H1 (cell line): Measurements from ENCODE around the gene CLEC7A. TPM values are rescaled to one million over a fixed set of nuclear protein-coding genes. Genes with fewer than 3 reads are reported as not detected.

ENCODE experiments used
- CTCF ChIA-PET: fragments of 300-600 bp; sonication (Branson Sonifier 250); formaldehyde crosslinking; loops from one replicate; lab custom pipeline; 2021; ENCODE audit not compliant: partially characterized antibody; lab: Charles Lee
- POLR2A ChIA-PET: fragments of 300-600 bp; sonication (Branson Sonifier 250); formaldehyde crosslinking; loops from one replicate; lab custom pipeline; 2021; ENCODE audit warnings: inconsistent platforms; ENCODE audit not compliant: partially characterized antibody; lab: Charles Lee
- DNase-seq, 2 experiments: peaks; one replicate each; pipeline versions ENCODE4 v3.0.0 to v3.0.0-alpha.2; 2010 to 2022; ENCODE audit warnings: low spot score in 2 of 2, low read depth in 1 of 2, mixed read lengths in 1 of 2
- FAIRE-seq: peaks from 2 replicates; lab custom pipeline; 2011; peaks lifted over from hg19 to GRCh38; lab: Jason Lieb, UNC
- H2AFZ ChIP-seq: 2 replicates; pipeline ENCODE4 v1.8.1; 2012; ENCODE audit warnings: low read length, inconsistent platforms
- H2AK5ac ChIP-seq: 2 replicates; pipeline ENCODE4 v1.6.1; 2013; ENCODE audit warnings: low read depth, low read length
- H2BK120ac ChIP-seq: replicated peaks from 2 replicates; pipeline ENCODE3; 2013; ENCODE audit warnings: low read depth, low read length, inconsistent platforms
- H2BK12ac ChIP-seq: 2 replicates; pipeline ENCODE4 v1.6.1; 2013; ENCODE audit warnings: low read depth, low read length
- H2BK15ac ChIP-seq: 2 replicates; pipeline ENCODE4 v1.6.1; 2013; ENCODE audit warnings: low read length
- H2BK20ac ChIP-seq: 2 replicates; pipeline ENCODE4 v1.6.1; 2013; ENCODE audit warnings: low read length
- H2BK5ac ChIP-seq: 2 replicates; pipeline ENCODE4 v1.6.1; 2013; ENCODE audit warnings: low read depth, low read length
- H3K14ac ChIP-seq: 2 replicates; pipeline ENCODE4 v1.6.1; 2013; ENCODE audit warnings: inconsistent platforms; ENCODE audit not compliant: insufficient read length
- H3K18ac ChIP-seq: 2 replicates; pipeline ENCODE4 v1.6.1; 2013; ENCODE audit warnings: low read length; ENCODE audit errors: extremely low read depth
- H3K23ac ChIP-seq: 2 replicates; pipeline ENCODE4 v1.6.1; 2013; ENCODE audit warnings: inconsistent platforms; ENCODE audit not compliant: insufficient read length
- H3K23me2 ChIP-seq: 2 replicates; pipeline ENCODE4 v1.6.1; 2013; ENCODE audit warnings: low read depth, low read length
- H3K27ac ChIP-seq: 2 replicates; pipeline ENCODE4 v1.6.1; 2011; ENCODE audit warnings: low read depth, low read length, inconsistent platforms
- H3K27me3 ChIP-seq, 4 experiments: replicated peaks in 1 of 4; 1 replicate in 1 of 4; 2 replicates in 3 of 4; pipeline versions ENCODE4 v1.6.1 to v1.8.1; 2011 to 2013; ENCODE audit warnings: low read length in 3 of 4, mild to moderate bottlenecking in 3 of 4, inconsistent platforms in 2 of 4, mixed read lengths in 2 of 4, moderate library complexity in 1 of 4; ENCODE audit not compliant: control insufficient read depth in 3 of 4, insufficient read depth in 3 of 4; ENCODE audit errors: extremely low read depth in 1 of 4
- H3K36me3 ChIP-seq, 4 experiments: 2 replicates each; pipeline versions ENCODE4 v1.6.1 to v1.8.1; 2011 to 2013; ENCODE audit warnings: mild to moderate bottlenecking in 4 of 4, low read length in 3 of 4, moderate library complexity in 2 of 4, control low read depth in 1 of 4, inconsistent platforms in 1 of 4; ENCODE audit not compliant: insufficient read depth in 4 of 4, control insufficient read depth in 2 of 4
- H3K4ac ChIP-seq: replicated peaks from 2 replicates; pipeline ENCODE3; 2013; ENCODE audit warnings: low read length, low read depth, mixed read lengths, inconsistent platforms; ENCODE audit not compliant: insufficient read length
- H3K4me1 ChIP-seq, 4 experiments: replicated peaks in 1 of 4; 1 replicate in 1 of 4; 2 replicates in 3 of 4; pipeline versions ENCODE4 v1.6.1 to v1.8.1; 2011 to 2013; ENCODE audit warnings: low read length in 3 of 4, inconsistent platforms in 2 of 4, mixed read lengths in 1 of 4; ENCODE audit not compliant: insufficient read depth in 4 of 4, control insufficient read depth in 3 of 4
- H3K4me2 ChIP-seq, 2 experiments: 2 replicates each; pipeline versions ENCODE4 v1.6.1 to v1.8.1; 2011 to 2013; ENCODE audit warnings: low read depth in 2 of 2, low read length in 2 of 2, control low read depth in 1 of 2, inconsistent platforms in 1 of 2, mild to moderate bottlenecking in 1 of 2; ENCODE audit not compliant: insufficient read depth in 1 of 2
- H3K4me3 ChIP-seq, 4 experiments: fragments of 200-600, 300-600 bp in 1 of 4; sonication (generic), shearing (Covaris generic), sonication (Bioruptor Twin) in 1 of 4; 2 replicates each; pipeline versions ENCODE4 v1.5.1 to v1.8.1; 2011 to 2016; ENCODE audit warnings: low read length in 4 of 4, low read depth in 3 of 4, control low read depth in 2 of 4, inconsistent platforms in 2 of 4, mild to moderate bottlenecking in 2 of 4, mixed read lengths in 1 of 4, moderate library complexity in 1 of 4; ENCODE audit not compliant: insufficient read depth in 2 of 4; ENCODE audit errors: extremely low read depth in 1 of 4
- H3K56ac ChIP-seq: replicated peaks from 2 replicates; pipeline ENCODE3; 2013; ENCODE audit warnings: low read depth, mild to moderate bottlenecking, mixed read lengths, low read length, inconsistent platforms; ENCODE audit not compliant: insufficient read length
- H3K79me1 ChIP-seq: 2 replicates; pipeline ENCODE4 v1.6.1; 2013; ENCODE audit warnings: low read depth, low read length, control low read depth
- H3K79me2 ChIP-seq, 2 experiments: 2 replicates each; pipeline versions ENCODE4 v1.6.1 to v1.8.1; 2012 to 2013; ENCODE audit warnings: low read length in 2 of 2, mild to moderate bottlenecking in 2 of 2, inconsistent platforms in 1 of 2; ENCODE audit not compliant: insufficient read depth in 2 of 2, control insufficient read depth in 1 of 2
- H3K9ac ChIP-seq, 4 experiments: replicated peaks in 1 of 4; 1 replicate in 1 of 4; 2 replicates in 3 of 4; pipeline versions ENCODE4 v1.6.1 to v1.8.1; 2011 to 2013; ENCODE audit warnings: low read depth in 3 of 4, low read length in 3 of 4, control low read depth in 2 of 4, mild to moderate bottlenecking in 2 of 4, moderate library complexity in 2 of 4, inconsistent platforms in 1 of 4; ENCODE audit errors: extremely low read depth in 1 of 4
- H3K9me3 ChIP-seq, 2 experiments: 2 replicates each; pipeline versions ENCODE4 v1.6.1 to v1.8.1; 2012 to 2013; ENCODE audit warnings: mild to moderate bottlenecking in 2 of 2, moderate library complexity in 2 of 2, control low read depth in 1 of 2, inconsistent platforms in 1 of 2, low read depth in 1 of 2, low read length in 1 of 2, mixed read lengths in 1 of 2; ENCODE audit not compliant: insufficient read depth in 2 of 2
- H4K20me1 ChIP-seq, 2 experiments: replicated peaks in 1 of 2; 2 replicates each; pipeline versions ENCODE3 to v1.8.1; 2011 to 2013; ENCODE audit warnings: inconsistent platforms in 2 of 2, low read length in 2 of 2, mild to moderate bottlenecking in 1 of 2; ENCODE audit not compliant: insufficient read depth in 2 of 2, control insufficient read depth in 1 of 2
- H4K5ac ChIP-seq: 2 replicates; pipeline ENCODE4 v1.6.1; 2013; ENCODE audit warnings: low read length, low read depth, mixed read lengths, inconsistent platforms; ENCODE audit not compliant: insufficient read length
- H4K8ac ChIP-seq: 2 replicates; pipeline ENCODE4 v1.8.0; 2013; ENCODE audit warnings: mild to moderate bottlenecking, moderate library complexity, low read length, inconsistent platforms; ENCODE audit not compliant: insufficient read depth; ENCODE audit errors: extremely low read depth
- H4K91ac ChIP-seq: replicated peaks from 2 replicates; pipeline ENCODE3; 2013; ENCODE audit warnings: low read length, mixed read lengths, inconsistent platforms; ENCODE audit not compliant: insufficient read length
- CHD2 ChIP-seq: IDR thresholded peaks from 2 replicates; pipeline ENCODE4 v1.6.1; 2012; ENCODE audit warnings: low read length, improper control_type of control experiment
- FOSL1 ChIP-seq: IDR thresholded peaks from 2 replicates; pipeline ENCODE4 v1.6.1; 2011; ENCODE audit warnings: mild to moderate bottlenecking, low read depth, low read length, moderate library complexity; ENCODE audit not compliant: insufficient read depth
- HDAC6 ChIP-seq: IDR thresholded peaks from one replicate; pipeline ENCODE4 v1.7.1; 2012; ENCODE audit warnings: low read depth, mild to moderate bottlenecking, inconsistent platforms, low read length, moderate library complexity
- JUND ChIP-seq: IDR thresholded peaks from 2 replicates; pipeline ENCODE4 v1.6.1; 2011; ENCODE audit warnings: mild to moderate bottlenecking, improper control_type of control experiment, low read length
- KDM1A ChIP-seq: fragments of 200-600, 300-600 bp; sonication (generic); IDR thresholded peaks from 2 replicates; pipeline ENCODE4 v1.7.1; 2016; ENCODE audit warnings: mild to moderate bottlenecking, low read length, borderline replicate concordance
- KDM4A ChIP-seq: IDR thresholded peaks from one replicate; pipeline ENCODE4 v1.7.1; 2012; ENCODE audit warnings: low read depth, mild to moderate bottlenecking, moderate library complexity, low read length, inconsistent platforms; ENCODE audit not compliant: severe bottlenecking
- RBBP5 ChIP-seq: IDR thresholded peaks from 2 replicates; pipeline ENCODE4 v1.7.1; 2012; ENCODE audit warnings: low read depth, mild to moderate bottlenecking, inconsistent platforms, low read length, moderate library complexity, borderline replicate concordance
- RFX5 ChIP-seq: IDR thresholded peaks from 2 replicates; pipeline ENCODE4 v1.6.1; 2011; ENCODE audit warnings: low read depth, low read length, improper control_type of control experiment, borderline replicate concordance
- SAP30 ChIP-seq: fragments of 300-600 bp; sonication (generic); IDR thresholded peaks from 2 replicates; pipeline ENCODE4 v1.7.1; 2012; ENCODE audit warnings: low read length, moderate library complexity, mild to moderate bottlenecking, inconsistent platforms; ENCODE audit not compliant: insufficient read depth, insufficient replicate concordance
- SIRT6 ChIP-seq: IDR thresholded peaks from one replicate; pipeline ENCODE4 v1.7.1; 2012; ENCODE audit warnings: low read length, inconsistent platforms
- SP1 ChIP-seq: IDR thresholded peaks from 2 replicates; pipeline ENCODE4 v1.6.1; 2011; ENCODE audit warnings: low read depth, low read length
- SRF ChIP-seq: IDR thresholded peaks from 2 replicates; pipeline ENCODE4 v1.6.1; 2011; ENCODE audit warnings: mild to moderate bottlenecking, low read depth, low read length, moderate library complexity
- TCF12 ChIP-seq: IDR thresholded peaks from 2 replicates; pipeline ENCODE4 v1.6.1; 2011; ENCODE audit warnings: low read depth, mild to moderate bottlenecking, low read length
- WGBS, 2 experiments: shearing (Covaris generic) in 1 of 2; methylation state at CpG; one replicate each; pipeline versions ENCODE4 v1.1.6 to v1.1.7; 2013 to 2015; ENCODE audit warnings: low lambda C conversion rate in 2 of 2, mixed read lengths in 2 of 2, inconsistent platforms in 1 of 2, low coverage in 1 of 2, missing lambda C conversion rate in 1 of 2; ENCODE audit not compliant: insufficient replicate concordance in 2 of 2, insufficient coverage in 1 of 2, insufficient read length in 1 of 2; ENCODE audit errors: extremely low coverage in 1 of 2, missing lambda C conversion rate in 1 of 2; 5-methylcytosine and 5-hydroxymethylcytosine counted together
- polyA plus RNA-seq, 7 experiments: library from polyadenylated mRNA; depleted of rRNA in 3 of 7; stranded (reverse) in 5 of 7; unstranded in 2 of 7; fragments of >200 nt in 5 of 7; fragments of 200-250 nt in 2 of 7; gene quantifications; 1 replicate in 5 of 7; 2 replicates in 1 of 7; 4 replicates in 1 of 7; pipeline versions ENCODE4 v1.2.1 to v1.2.3, GENCODE V29; 2011 to 2013; ENCODE audit warnings: missing spikeins in 2 of 7, mixed read lengths in 2 of 7
- total RNA-seq: library from RNA; stranded (reverse); fragmentation: NEBNext Ultra II Directional; extraction: Animal tissue kit (Norgen Biotek cat#: 25700); gene quantifications from 2 replicates; pipeline ENCODE4 v1.2.1, GENCODE V29; 2021
- TF ChIP-seq, protein P1 (sequence below): IDR thresholded peaks from 2 replicates; pipeline ENCODE4 v1.6.1; 2011; ENCODE audit warnings: low read length, improper control_type of control experiment

CLEC7A gene
- total and polyA plus RNA-seq, 2 of the 8 experiments (the other 6 are each of a cell fraction or from before 2014, with no cell fraction given), result 0.09 to 0.15 TPM

DNA sequence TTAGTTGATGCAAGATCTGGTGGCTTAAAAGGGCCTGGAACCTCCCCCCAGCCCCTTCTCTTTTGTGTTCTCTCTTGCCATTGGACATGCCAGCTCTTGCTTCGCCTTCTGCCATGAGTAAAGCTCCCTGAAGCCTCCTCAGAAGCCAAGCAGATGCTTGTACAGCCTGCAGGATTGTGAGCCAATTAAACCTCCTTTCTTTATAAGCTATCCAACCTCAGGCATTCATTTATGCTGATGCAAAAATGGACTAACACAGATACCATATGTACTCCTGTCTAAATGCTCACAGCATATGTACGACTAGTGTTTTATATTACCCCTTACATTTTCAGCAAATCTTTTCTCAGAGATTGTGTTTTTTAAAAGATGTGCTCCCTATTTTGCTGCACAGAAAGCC lies 57.9 kb downstream of the CLEC7A start:
- Histone ChIP-seq H4K20me1 (no peaks in the 10 kb centered on the region), H3K27ac (no peak overlapping the region), H2BK20ac (no peak overlapping the region), H3K79me1 (no peaks in the 10 kb centered on the region), H3K23me2 (no peaks in the 10 kb centered on the region), H3K56ac (no peak overlapping the region), H2AFZ (no peak overlapping the region), H2BK5ac (no peak overlapping the region), H3K4me3 (no peak overlapping the region), H3K27me3 (no peaks in the 10 kb centered on the region), H2BK120ac (no peak overlapping the region), H2BK15ac (no peak overlapping the region), H3K9ac (no peak overlapping the region), H3K23ac (no peak overlapping the region), H4K8ac (no peak overlapping the region; the same call in 1 of the 2 replicates), H3K4ac (no peak overlapping the region), H4K5ac (no peak overlapping the region), H3K14ac (no peak overlapping the region), H3K9me3 (no peaks in the 10 kb centered on the region), H2BK12ac (no peak overlapping the region), H3K4me1 (no peaks in the 10 kb centered on the region), H3K79me2 (no peaks in the 10 kb centered on the region), H3K18ac (no peak overlapping the region), H3K4me2 (no peak overlapping the region), H2AK5ac (no peak overlapping the region), H4K91ac (no peak overlapping the region), H3K36me3 (no peaks in the 10 kb centered on the region)
- ChIA-PET CTCF (no interaction called here), POLR2A (no interaction called here)
- 87% methylated on average over 2 of the region's 2 CpGs; no CpG with 5 or more reads in 1 of the 2 experiments for WGBS, 2 experiments
- no peak for TF ChIP-seq SAP30
- no peak for TF ChIP-seq KDM4A
- no peak for TF ChIP-seq CHD2
- TF ChIP-seq SRF, result no peak
- TF ChIP-seq KDM1A, result no peak
- TF ChIP-seq, protein P1, sequence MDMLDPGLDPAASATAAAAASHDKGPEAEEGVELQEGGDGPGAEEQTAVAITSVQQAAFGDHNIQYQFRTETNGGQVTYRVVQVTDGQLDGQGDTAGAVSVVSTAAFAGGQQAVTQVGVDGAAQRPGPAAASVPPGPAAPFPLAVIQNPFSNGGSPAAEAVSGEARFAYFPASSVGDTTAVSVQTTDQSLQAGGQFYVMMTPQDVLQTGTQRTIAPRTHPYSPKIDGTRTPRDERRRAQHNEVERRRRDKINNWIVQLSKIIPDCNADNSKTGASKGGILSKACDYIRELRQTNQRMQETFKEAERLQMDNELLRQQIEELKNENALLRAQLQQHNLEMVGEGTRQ, result no peak
- TF ChIP-seq JUND, result no peak
- no peak for TF ChIP-seq SP1
- TF ChIP-seq RBBP5, result no peak
- TF ChIP-seq FOSL1, result no peak
- no peak for TF ChIP-seq TCF12
- no peak for TF ChIP-seq HDAC6
- no peak for TF ChIP-seq RFX5
- no peak for TF ChIP-seq SIRT6
- DNase-seq (no peak), FAIRE-seq (no peak)
